GM12878 (cell line): Measurements from ENCODE around the gene GPR63. TPM values are rescaled to one million over a fixed set of nuclear protein-coding genes. Genes with fewer than 3 reads are reported as not detected.

Source experiments
- ATAC-seq: fragments of 200-7000 bp; cut with Tn5 transposase; 3 replicates; pipeline ENCODE4 v1.9.1; 2020; ENCODE audit warnings: mild to moderate bottlenecking, moderate library complexity
- BruUV-seq: library from RNA; stranded (reverse); fragments of 400-500 nt; replicated peaks from 2 replicates; lab custom pipeline; 2021; lab: Mats Ljungman, UMichigan
- CTCF ChIA-PET: fragments of 300-600 bp; sonication (Branson Sonifier 250); formaldehyde crosslinking; extraction: SDS; loops from one replicate; lab custom pipeline; 2021; ENCODE audit warnings: inconsistent platforms; lab: Yijun Ruan, JAX
- POLR2A ChIA-PET: fragments of 350-600 bp; formaldehyde crosslinking; extraction: SDS; loops from one replicate; lab custom pipeline; 2021; ENCODE audit warnings: inconsistent platforms; lab: Charles Lee
- RAD21 ChIA-PET: fragments of 300-600 bp; sonication (Branson Sonifier 250); formaldehyde crosslinking; loops from one replicate; lab custom pipeline; 2023; ENCODE audit warnings: antibody characterized with exemption; ENCODE audit not compliant: unreplicated experiment; lab: Charles Lee
- SMC1A ChIA-PET: fragments of 300-600 bp; sonication (Branson Sonifier 250); formaldehyde crosslinking; loops from one replicate; lab custom pipeline; 2023; ENCODE audit not compliant: unreplicated experiment, uncharacterized antibody; lab: Charles Lee
- DNase-seq: peaks from one replicate; pipeline ENCODE4 v3.0.0-alpha.2; 2011; ENCODE audit warnings: low read depth, low spot score
- FAIRE-seq: peaks from 3 replicates; lab custom pipeline; 2011; peaks lifted over from hg19 to GRCh38; lab: Jason Lieb, UNC
- H2AFZ ChIP-seq: 2 replicates; pipeline ENCODE4 v1.6.0; 2011; ENCODE audit warnings: low read depth, low read length, control low read depth; ENCODE audit not compliant: control insufficient read depth
- H3K27ac ChIP-seq: 2 replicates; pipeline ENCODE4 v1.5.1; 2011; ENCODE audit warnings: control low read depth; ENCODE audit not compliant: control insufficient read depth, insufficient read depth
- H3K27me3 ChIP-seq, 2 experiments: replicated peaks in 1 of 2; 2 replicates each; pipeline versions ENCODE4 v1.6.0 to v1.6.1; 2011; ENCODE audit warnings: low read length in 1 of 2; ENCODE audit not compliant: control insufficient read depth in 2 of 2, insufficient read depth in 2 of 2
- H3K36me3 ChIP-seq, 2 experiments: 2 replicates each; pipeline ENCODE4 v1.5.1; 2011; ENCODE audit warnings: low read length in 1 of 2; ENCODE audit not compliant: control insufficient read depth in 2 of 2, insufficient read depth in 2 of 2
- H3K4me1 ChIP-seq: 2 replicates; pipeline ENCODE4 v1.6.1; 2011; ENCODE audit warnings: mild to moderate bottlenecking, low read length, moderate library complexity, mixed read lengths; ENCODE audit not compliant: control insufficient read depth, insufficient read depth
- H3K4me2 ChIP-seq: 2 replicates; pipeline ENCODE4 v1.6.0; 2011; ENCODE audit warnings: control low read depth; ENCODE audit not compliant: control insufficient read depth, insufficient read depth
- H3K4me3 ChIP-seq: fragments of 200-600 bp; sonication (generic); 2 replicates; pipeline ENCODE4 v1.5.1; 2016
- H3K79me2 ChIP-seq: 2 replicates; pipeline ENCODE4 v1.6.0; 2011; ENCODE audit warnings: low read length; ENCODE audit not compliant: control insufficient read depth, insufficient read depth
- H3K9ac ChIP-seq: 2 replicates; pipeline ENCODE4 v1.8.0; 2011; ENCODE audit warnings: low read length, control low read depth, mixed read lengths; ENCODE audit not compliant: control insufficient read depth, insufficient read depth
- H3K9me3 ChIP-seq: replicated peaks from 3 replicates; pipeline ENCODE4 v1.5.1; 2011; ENCODE audit warnings: mild to moderate bottlenecking, low read length; ENCODE audit not compliant: control insufficient read depth, insufficient read depth
- H4K20me1 ChIP-seq: 2 replicates; pipeline ENCODE4 v1.6.0; 2011; ENCODE audit not compliant: control insufficient read depth, insufficient read depth
- ETV6 ChIP-seq, 2 experiments: fragments of 450-650 bp in 1 of 2; IDR thresholded peaks in 1 of 2; conservative IDR thresholded peaks in 1 of 2; 2 replicates each; pipeline ENCODE4 v1.6.1; 2014; ENCODE audit warnings: antibody characterized with exemption in 1 of 2, borderline replicate concordance in 1 of 2, low read depth in 1 of 2, mild to moderate bottlenecking in 1 of 2, moderate library complexity in 1 of 2
- RAD51 ChIP-seq: fragments of 450-650 bp; IDR thresholded peaks from 2 replicates; pipeline ENCODE4 v1.6.1; 2016; ENCODE audit warnings: moderate library complexity, mild to moderate bottlenecking, inconsistent platforms
- SMC3 ChIP-seq: IDR thresholded peaks from 2 replicates; pipeline ENCODE4 v1.6.1; 2011; ENCODE audit warnings: low read length, improper control_type of control experiment, borderline replicate concordance
- ZBTB40 ChIP-seq: fragments of 450-650 bp; IDR thresholded peaks from 2 replicates; pipeline ENCODE4 v1.6.1; 2016; ENCODE audit warnings: mild to moderate bottlenecking, moderate library complexity, borderline replicate concordance
- WGBS: methylation state at CpG from one replicate; pipeline ENCODE4 v1.1.6; 2016; ENCODE audit warnings: low lambda C conversion rate; ENCODE audit not compliant: insufficient replicate concordance, insufficient coverage; ENCODE audit errors: missing lambda C conversion rate; 5-methylcytosine and 5-hydroxymethylcytosine counted together
- in situ Hi-C: fragments of 300-500 bp; cut with MboI; formaldehyde crosslinking; loops from 9 replicates; pipeline ENCODE4 v1.14.3; 2018; ENCODE audit warnings: mixed read lengths
- intact Hi-C: fragments of 100-400 bp; cut with micrococcal nuclease; formaldehyde crosslinking; loops from one replicate; pipeline ENCODE4 v1.14.2; 2022; ENCODE audit not compliant: unreplicated experiment
- polyA plus RNA-seq, 11 experiments: library from polyadenylated mRNA; depleted of rRNA in 4 of 11; unstranded in 6 of 11; stranded (reverse) in 5 of 11; fragments of >200 nt; fragmentation: Nextera tagmentation in 4 of 11; fragmentation: Illumina TruSeq in 1 of 11; extraction: Ambion mirVana in 4 of 11; extraction: Trizol in 1 of 11; gene quantifications; 1 replicate in 1 of 11; 2 replicates in 10 of 11; pipeline versions ENCODE4 v1.2.1 to v1.2.3, GENCODE V29; 2011 to 2016; ENCODE audit warnings: inconsistent platforms in 2 of 11, missing spikeins in 2 of 11, low read depth in 1 of 11
- total RNA-seq, 4 experiments: library from RNA; depleted of rRNA in 3 of 4; stranded (reverse); fragments of >200 nt in 3 of 4; fragmentation: Illumina TruSeq in 1 of 4; extraction: Trizol in 1 of 4; gene quantifications; 2 replicates each; pipeline versions ENCODE4 v1.2.1 to v1.2.3, GENCODE V29; 2013 to 2021

GPR63 gene
- total and polyA plus RNA-seq, 10 of the 15 experiments (the other 5 are each of a cell fraction or from before 2014, with no cell fraction given), result 1.6 to 6.6 (median 3.5) TPM

GRCh38 chr6:96876886-96877545 lies 39.7 kb upstream of the GPR63 start:
- H3K27me3 ChIP-seq, result no peaks in the 10 kb centered on the region
- H3K4me1 ChIP-seq, result no peaks in the 10 kb centered on the region
- ChIA-PET SMC1A (interaction anchor here (0.9 kb wide), 1 partner anchor 183 kb away, joined by 3 read pairs; no protein-coding TSS in a partner anchor), POLR2A (no interaction called here), CTCF (interaction anchor here (1.1 to 1.5 kb wide), 2 partner anchors 10 to 37 kb away, joined by 3 to 5 read pairs; no protein-coding TSS in a partner anchor), RAD21 (no interaction called here)
- BruUV-seq, result no TSS peak
- no peaks in the 10 kb centered on the region for H3K9me3 ChIP-seq
- no peak overlapping the region for H3K9ac ChIP-seq
- DNase-seq (no peak), ATAC-seq (no peak), FAIRE-seq (no peak)
- no peak overlapping the region for H2AFZ ChIP-seq
- no peaks in the 10 kb centered on the region for H3K79me2 ChIP-seq
- H3K4me2 ChIP-seq, result no peak overlapping the region
- H3K4me3 ChIP-seq, result no peak overlapping the region
- H4K20me1 ChIP-seq, result no peaks in the 10 kb centered on the region
- TF ChIP-seq RAD51 (no peak), ETV6 (conservative IDR thresholded peaks at IDR 0.05 in 1 of 2, IDR thresholded peaks at IDR 0.05 in 1 of 2; ENCODE audit: borderline replicate concordance in 1 of 2, low read depth in 1 of 2) (no peak), ZBTB40 (no peak), SMC3 (no peak)
- intact Hi-C loops, result no loop called here
- no peak overlapping the region for H3K27ac ChIP-seq
- WGBS, result 80% methylated on average over 9 of the region's 9 CpGs
- H3K36me3 ChIP-seq, result no peaks in the 10 kb centered on the region
- in situ Hi-C loops, result no loop called here
